Mesothelial cell of epicardium (in vitro differentiated cells): ENCODE results near the gene LSMEM2. TPM values are rescaled to one million over a fixed set of nuclear protein-coding genes. Genes with fewer than 3 reads are reported as not detected.

Experiments
- DNase-seq, 2 experiments: peaks; one replicate each; pipeline ENCODE4 v3.0.0; 2021; ENCODE audit warnings: low spot score in 2 of 2; ENCODE audit not compliant: unreplicated experiment in 2 of 2
- H3K27ac Mint-ChIP-seq: 2 replicates; pipeline ENCODE4 v1.8.0; 2021; ENCODE audit warnings: mixed read lengths
- H3K27me3 Mint-ChIP-seq: 2 replicates; pipeline ENCODE4 v1.8.0; 2021; ENCODE audit warnings: low read depth, mixed read lengths
- H3K36me3 Mint-ChIP-seq: 2 replicates; pipeline ENCODE4 v1.8.0; 2021; ENCODE audit warnings: mixed read lengths
- H3K4me1 Mint-ChIP-seq: 2 replicates; pipeline ENCODE4 v1.8.0; 2021; ENCODE audit warnings: mixed read lengths
- H3K4me3 Mint-ChIP-seq: 2 replicates; pipeline ENCODE4 v1.8.0; 2021; ENCODE audit warnings: mild to moderate bottlenecking, moderate library complexity, mixed read lengths
- H3K9me3 Mint-ChIP-seq: 2 replicates; pipeline ENCODE4 v1.8.0; 2021; ENCODE audit warnings: mixed read lengths
- total RNA-seq: library from RNA; stranded (reverse); gene quantifications from 3 replicates; pipeline ENCODE4 v1.2.1, GENCODE V29; 2021
- TF ChIP-seq, protein P1 (sequence below): fragments of 200-600 bp; sonication (generic); IDR thresholded peaks from one replicate; pipeline ENCODE4 v1.5.0; 2021; ENCODE audit warnings: antibody characterized with exemption; ENCODE audit not compliant: unreplicated experiment

LSMEM2 gene
- total RNA-seq, 1 donor from 2014 or later: 0.38 TPM

DNA sequence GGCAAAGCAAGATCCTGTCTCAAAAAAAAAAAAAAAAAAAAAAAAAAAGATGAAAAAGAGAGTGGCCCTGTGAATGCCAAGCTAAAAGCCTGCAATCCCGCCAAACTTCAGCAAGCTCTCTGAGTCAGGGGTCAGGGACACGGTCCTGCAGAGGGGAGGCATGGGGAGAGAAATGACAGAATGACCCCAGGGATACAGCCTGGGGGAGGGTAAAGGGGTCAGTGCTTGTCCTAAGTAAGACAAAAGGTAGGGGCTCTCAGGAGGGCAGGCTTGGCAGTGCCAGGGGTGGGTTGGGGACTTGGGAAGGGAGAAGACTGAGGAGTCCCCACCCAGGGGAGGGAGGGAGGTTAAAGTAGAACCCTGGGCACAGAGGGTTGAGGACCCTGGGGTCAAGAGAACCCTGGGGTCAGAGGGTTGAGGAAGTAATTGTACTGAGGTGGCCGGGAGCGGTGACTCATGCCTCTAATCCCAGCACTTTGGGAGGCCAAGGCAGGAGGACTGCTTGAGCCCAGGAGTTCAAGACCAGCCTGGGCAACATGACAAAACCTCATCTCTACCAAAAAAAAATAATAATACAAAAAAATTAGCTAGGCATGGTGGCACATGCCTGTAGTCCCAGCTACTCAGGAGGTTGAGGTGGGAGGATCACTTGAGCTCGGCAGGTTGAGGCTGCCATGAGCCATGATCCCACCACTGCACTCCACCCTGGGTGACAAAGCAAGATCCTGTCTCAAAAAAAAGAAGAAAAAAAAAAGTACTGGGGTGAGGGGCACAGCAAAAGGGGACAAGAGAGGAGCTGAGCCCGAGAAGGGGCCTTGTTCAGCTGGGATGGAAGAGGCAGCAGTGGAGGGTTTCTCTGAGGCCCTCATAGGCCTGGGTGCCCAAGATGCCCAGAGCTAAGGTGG, 15.2 kb upstream of the LSMEM2 start:
- Mint-ChIP-seq H3K4me3 (peak overlapping the region; percentile 2), H3K36me3 (no peaks in the 10 kb centered on the region), H3K27me3 (no peaks in the 10 kb centered on the region), H3K27ac (peak overlapping the region; percentile 100), H3K9me3 (no peaks in the 10 kb centered on the region), H3K4me1 (peaks cover 67% of the 10 kb centered on the region)
- TF ChIP-seq, protein P1, sequence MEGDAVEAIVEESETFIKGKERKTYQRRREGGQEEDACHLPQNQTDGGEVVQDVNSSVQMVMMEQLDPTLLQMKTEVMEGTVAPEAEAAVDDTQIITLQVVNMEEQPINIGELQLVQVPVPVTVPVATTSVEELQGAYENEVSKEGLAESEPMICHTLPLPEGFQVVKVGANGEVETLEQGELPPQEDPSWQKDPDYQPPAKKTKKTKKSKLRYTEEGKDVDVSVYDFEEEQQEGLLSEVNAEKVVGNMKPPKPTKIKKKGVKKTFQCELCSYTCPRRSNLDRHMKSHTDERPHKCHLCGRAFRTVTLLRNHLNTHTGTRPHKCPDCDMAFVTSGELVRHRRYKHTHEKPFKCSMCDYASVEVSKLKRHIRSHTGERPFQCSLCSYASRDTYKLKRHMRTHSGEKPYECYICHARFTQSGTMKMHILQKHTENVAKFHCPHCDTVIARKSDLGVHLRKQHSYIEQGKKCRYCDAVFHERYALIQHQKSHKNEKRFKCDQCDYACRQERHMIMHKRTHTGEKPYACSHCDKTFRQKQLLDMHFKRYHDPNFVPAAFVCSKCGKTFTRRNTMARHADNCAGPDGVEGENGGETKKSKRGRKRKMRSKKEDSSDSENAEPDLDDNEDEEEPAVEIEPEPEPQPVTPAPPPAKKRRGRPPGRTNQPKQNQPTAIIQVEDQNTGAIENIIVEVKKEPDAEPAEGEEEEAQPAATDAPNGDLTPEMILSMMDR: no peak
- no peak for DNase-seq

DNA sequence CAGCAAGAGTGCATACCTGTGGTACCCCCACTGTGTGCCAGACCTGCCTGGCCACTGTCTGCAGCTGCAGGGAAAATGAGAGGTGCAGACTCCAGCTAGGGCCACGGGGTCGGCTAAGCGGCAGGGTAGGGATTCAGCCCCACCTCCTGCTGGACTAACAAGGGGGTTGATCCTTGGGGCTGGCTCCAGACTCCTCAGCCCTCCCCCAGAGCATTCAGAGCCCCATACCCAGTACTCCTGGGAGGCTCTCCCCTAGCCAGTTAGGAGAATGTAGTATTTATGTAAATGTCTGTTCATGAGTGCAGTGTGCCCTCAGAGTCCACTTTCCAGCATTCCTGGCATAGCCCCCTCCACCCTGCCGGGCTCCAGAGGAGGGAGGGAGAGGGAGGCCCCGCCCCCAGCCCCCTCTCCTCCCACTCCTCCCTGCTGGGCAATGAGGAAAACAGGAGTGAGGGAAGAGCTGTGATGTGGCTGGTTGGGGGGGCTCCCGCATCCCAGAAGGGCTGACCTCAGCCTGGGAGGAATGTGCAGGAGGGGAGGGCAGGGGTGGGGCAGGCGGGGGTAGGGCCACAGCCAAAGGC, 14.4 kb upstream of the LSMEM2 start:
- Mint-ChIP-seq H3K27me3 (no peaks in the 10 kb centered on the region), H3K9me3 (no peaks in the 10 kb centered on the region), H3K27ac (peak overlapping the region; percentile 100), H3K36me3 (no peaks in the 10 kb centered on the region), H3K4me3 (peak overlapping the region; percentile 2), H3K4me1 (peaks cover 65% of the 10 kb centered on the region)
- TF ChIP-seq, protein P1: no peak
- DNase-seq: peak; percentile 86 to 88

DNA sequence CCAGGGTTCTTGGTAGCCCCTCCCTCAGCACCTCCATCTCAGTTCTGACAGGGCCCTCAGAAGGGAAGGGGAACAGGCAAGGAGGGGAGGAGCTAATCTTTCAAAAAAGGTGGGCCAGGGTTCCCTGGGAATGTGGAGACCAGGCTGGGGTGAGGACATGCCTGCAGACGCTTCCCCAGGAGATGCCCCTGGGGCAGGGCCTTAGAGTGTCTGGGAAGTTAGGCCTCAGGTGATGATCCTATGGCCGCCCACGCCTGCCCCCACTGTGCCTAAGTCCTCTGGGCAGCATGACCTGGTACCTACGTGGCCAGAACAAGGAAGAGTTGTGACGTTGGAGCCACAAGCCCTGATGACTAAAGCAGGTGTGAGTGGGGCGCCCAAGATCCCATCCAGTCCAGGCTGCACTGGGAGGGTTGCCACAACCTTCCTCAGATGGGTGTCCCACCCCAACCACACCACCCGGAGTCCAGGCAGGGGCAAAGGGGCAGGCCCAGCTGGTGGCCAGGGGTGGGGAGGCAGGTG, 13.9 kb upstream of the LSMEM2 start:
- no peaks in the 10 kb centered on the region for H3K27me3 Mint-ChIP-seq
- no peak for DNase-seq
- H3K27ac Mint-ChIP-seq: peak overlapping the region; percentile 100
- H3K4me3 Mint-ChIP-seq: peak overlapping the region; percentile 38
- no peaks in the 10 kb centered on the region for H3K9me3 Mint-ChIP-seq
- H3K4me1 Mint-ChIP-seq: peaks cover 67% of the 10 kb centered on the region
- TF ChIP-seq, protein P1: no peak
- H3K36me3 Mint-ChIP-seq: no peaks in the 10 kb centered on the region

DNA sequence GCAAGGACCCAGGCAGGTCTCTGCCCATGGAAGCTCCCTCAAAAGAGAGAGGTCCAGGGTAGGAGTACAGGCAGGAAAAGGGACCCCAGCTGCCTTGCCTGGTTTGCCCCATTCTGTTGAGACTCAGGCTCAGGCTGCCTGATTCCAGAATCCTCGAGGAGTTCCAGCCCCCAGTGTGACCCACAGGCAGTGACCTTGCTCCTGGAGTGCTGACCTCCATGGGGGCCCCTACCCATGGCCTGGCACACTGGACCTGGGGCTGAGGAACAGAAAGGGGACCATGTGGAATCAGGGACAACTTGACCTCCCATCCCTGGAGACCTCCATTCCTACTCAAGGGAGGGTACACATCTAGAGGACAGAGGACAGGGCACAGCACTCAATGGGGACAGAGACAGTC, 13.3 kb upstream of the LSMEM2 start:
- TF ChIP-seq, protein P1: no peak
- no peaks in the 10 kb centered on the region for H3K27me3 Mint-ChIP-seq
- DNase-seq: no peak
- H3K36me3 Mint-ChIP-seq: no peaks in the 10 kb centered on the region
- peak overlapping the region; percentile 100 for H3K27ac Mint-ChIP-seq
- peaks cover 72% of the 10 kb centered on the region for H3K4me1 Mint-ChIP-seq
- no peak overlapping the region for H3K4me3 Mint-ChIP-seq
- no peaks in the 10 kb centered on the region for H3K9me3 Mint-ChIP-seq

DNA sequence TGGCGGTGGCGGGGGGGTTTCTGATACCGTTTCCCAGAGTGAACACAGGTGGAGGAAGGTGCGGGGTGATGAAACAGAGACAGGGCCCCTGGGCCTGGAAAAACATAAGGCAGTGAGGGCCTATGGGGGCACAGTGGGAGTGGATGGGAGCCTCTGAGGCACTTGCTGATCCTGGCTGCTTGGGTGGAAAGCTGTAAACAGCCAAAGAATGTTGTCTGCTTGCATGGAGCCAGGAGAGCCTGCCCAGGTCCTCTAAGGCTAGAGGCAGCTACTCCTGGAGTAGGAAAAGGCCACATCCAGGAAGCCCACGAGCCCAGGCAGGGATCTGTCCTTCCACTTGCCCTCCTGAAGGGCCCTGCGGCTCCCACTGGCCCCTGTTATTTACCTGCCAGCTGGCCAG, 12.9 kb upstream of the LSMEM2 start:
- peak overlapping the region; percentile 100 for H3K27ac Mint-ChIP-seq
- no peaks in the 10 kb centered on the region for H3K27me3 Mint-ChIP-seq
- H3K9me3 Mint-ChIP-seq: no peaks in the 10 kb centered on the region
- TF ChIP-seq, protein P1: no peak
- no peaks in the 10 kb centered on the region for H3K36me3 Mint-ChIP-seq
- peaks cover 75% of the 10 kb centered on the region for H3K4me1 Mint-ChIP-seq
- DNase-seq: no peak
- H3K4me3 Mint-ChIP-seq: peak overlapping the region; percentile 10
